Measurements from ENCODE around the gene TAT. TPM values are rescaled to one million over a fixed set of nuclear protein-coding genes. Genes with fewer than 3 reads are reported as not detected.
"Not testable (repeated sequence)": the region's sequence is repeated elsewhere in the genome, so short reads cannot be mapped to it uniquely, and the experiment has no call there.

Gene TAT
- total RNA-seq, 6 experiments from 2014 or later, result 109 to 3,026 (median 1,168) TPM

GRCh38 chr16:71622088-71622487, 45.2 kb upstream of the TAT start:
- H3K27ac ChIP-seq, result no peak overlapping the region
- no peak overlapping the region for H3K4me3 ChIP-seq
- ATAC-seq (no peak), DNase-seq (no peak)
- no peak for TF ChIP-seq CTCF (IDR thresholded peaks at IDR 0.05)
- intact Hi-C loops (cut with DNase I), result no loop called here
- no peaks in the 10 kb centered on the region for H3K36me3 ChIP-seq
- H3K4me1 ChIP-seq, result peaks cover 0 to 16% (median 0%) of the 10 kb centered on the region in 4 donors
- H3K9me3 ChIP-seq, result no peaks in the 10 kb centered on the region
- H3K27me3 ChIP-seq, result no peaks in the 10 kb centered on the region

GRCh38 chr16:71618429-71618828, 41.5 kb upstream of the TAT start:
- TF ChIP-seq POLR2A (IDR thresholded peaks at IDR 0.05), result no peak
- ATAC-seq, result no peak
- WGBS (ENCODE audit: insufficient coverage, low coverage, low lambda C conversion rate, missing lambda C conversion rate), result 48% methylated on average over 3 of the region's 4 CpGs

DNA sequence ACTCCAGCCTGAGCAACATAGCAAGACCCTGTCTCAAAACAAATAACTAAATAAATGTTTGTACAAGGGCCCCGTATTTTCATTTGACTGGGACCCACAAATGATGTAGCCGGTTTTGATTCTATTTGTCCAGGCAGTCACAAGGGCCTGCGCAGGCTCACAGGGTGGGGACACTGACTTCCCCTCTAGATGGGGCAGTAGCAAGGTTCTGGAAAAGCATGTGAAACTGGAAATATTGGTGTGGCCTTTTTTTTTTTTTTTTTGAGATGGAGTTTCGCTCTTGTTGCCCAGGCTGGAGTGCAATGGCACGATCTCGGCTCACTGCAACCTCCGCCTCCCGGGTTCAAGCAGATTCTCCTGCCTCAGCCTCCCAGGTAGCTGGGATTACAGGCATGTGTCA, 38.1 kb upstream of the TAT start:
- DNase-seq, H3K4me1 ChIP-seq, ATAC-seq, H3K9me3 ChIP-seq, H3K36me3 ChIP-seq, H3K4me3 ChIP-seq, H3K27ac ChIP-seq, H3K27me3 ChIP-seq: not testable (repeated sequence)
- WGBS (ENCODE audit: insufficient coverage, low coverage, low lambda C conversion rate, missing lambda C conversion rate), result 89% methylated on average over 7 of the region's 8 CpGs
- intact Hi-C loops (cut with DNase I), result loop anchor here in 1 of 2 donors (10.0 kb wide), 1 partner anchor 200 kb away; no protein-coding TSS in a partner anchor

More at GRCh38 chr16:71618429-71618828, 41.5 kb upstream of the TAT start:
- Histone ChIP-seq H3K27ac (no peak overlapping the region), H3K4me3 (no peak overlapping the region), H3K27me3 (no peaks in the 10 kb centered on the region), H3K36me3 (no peaks in the 10 kb centered on the region), H3K4me1 (peaks cover 0 to 7% (median 0%) of the 10 kb centered on the region in 4 donors), H3K9me3 (no peaks in the 10 kb centered on the region)
- intact Hi-C loops (cut with DNase I), result loop anchor here in 1 of 2 donors (10.0 kb wide), 1 partner anchor 204 kb away; no protein-coding TSS in a partner anchor
- no peak for DNase-seq

- Histone ChIP-seq H3K27ac (peak overlapping the region in 1 of 3 donors; percentile 18), H3K27me3 (no peaks in the 10 kb centered on the region), H3K9me3 (no peaks in the 10 kb centered on the region), H3K4me3 (peak overlapping the region in 1 of 3 donors; percentile 12), H3K4me1 (peaks cover 0 to 5% (median 0%) of the 10 kb centered on the region in 4 donors), H3K36me3 (no peaks in the 10 kb centered on the region)
- DNase-seq, result peak; percentile 83
- ATAC-seq, result peak; percentile 97 to 99 (median 99)
- intact Hi-C loops (cut with DNase I), result loop anchor here in 1 of 2 donors (10.0 kb wide), 1 partner anchor 196 kb away; no protein-coding TSS in a partner anchor
- TF ChIP-seq POLR2A (IDR thresholded peaks at IDR 0.05) (no peak), CTCF (IDR thresholded peaks at IDR 0.05) (peak; percentile 93 to 99 (median 96))
- WGBS (ENCODE audit: insufficient coverage, low coverage, low lambda C conversion rate, missing lambda C conversion rate), result 6% methylated on average over 19 of the region's 19 CpGs
Observed at GRCh38 chr16:71610936-71611871, 34.3 kb upstream of the TAT start.

GRCh38 chr16:71610447-71610846, 33.6 kb upstream of the TAT start:
- TF ChIP-seq CTCF (IDR thresholded peaks at IDR 0.05) (no peak), POLR2A (IDR thresholded peaks at IDR 0.05) (no peak)
- ATAC-seq (peak in 1 of 4 donors; percentile 7), DNase-seq (no peak)
- no peak overlapping the region for H3K27ac ChIP-seq
- intact Hi-C loops (cut with DNase I), result loop anchor here in 1 of 2 donors (10.0 kb wide), 1 partner anchor 196 kb away; no protein-coding TSS in a partner anchor
- WGBS (ENCODE audit: insufficient coverage, low coverage, low lambda C conversion rate, missing lambda C conversion rate), result 56% methylated on average over 4 of the region's 4 CpGs
- no peaks in the 10 kb centered on the region for H3K9me3 ChIP-seq
- H3K4me1 ChIP-seq, result peaks cover 0 to 5% (median 0%) of the 10 kb centered on the region in 4 donors
- no peaks in the 10 kb centered on the region for H3K27me3 ChIP-seq
- H3K36me3 ChIP-seq, result no peaks in the 10 kb centered on the region
- no peak overlapping the region for H3K4me3 ChIP-seq

Measured in right lobe of liver (tissue), 6 donors.